T follicular helper cell (primary cell): Measurements from ENCODE around the gene TCTN3.
"Not testable (repeated sequence)": the region's sequence is repeated elsewhere in the genome, so short reads cannot be mapped to it uniquely, and the experiment has no call there.

Experiments used
- DNase-seq: peaks from one replicate; pipeline ENCODE4 v3.0.0-alpha.2; 2020; ENCODE audit warnings: low read depth

TCTN3 gene

DNA sequence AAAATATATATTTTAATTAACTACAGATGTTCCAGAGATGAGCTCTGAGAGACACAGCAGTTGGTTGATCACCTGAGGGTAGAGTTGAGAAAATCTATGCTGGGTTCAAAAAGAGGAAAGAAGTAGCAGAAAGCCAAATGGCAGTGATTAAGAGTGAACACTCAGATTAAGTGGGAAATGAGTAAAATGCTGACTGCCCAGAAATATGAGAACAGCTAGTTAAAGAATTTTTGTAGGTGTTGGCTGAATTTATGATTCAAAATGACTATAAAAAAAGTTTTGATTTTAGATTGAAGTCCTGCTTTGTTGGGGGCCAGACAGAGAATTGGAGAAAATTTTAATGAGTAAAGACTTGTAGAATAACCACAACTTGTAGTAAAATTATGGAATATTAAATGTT, 9.8 kb downstream of the TCTN3 start:
- no peak for DNase-seq

DNA sequence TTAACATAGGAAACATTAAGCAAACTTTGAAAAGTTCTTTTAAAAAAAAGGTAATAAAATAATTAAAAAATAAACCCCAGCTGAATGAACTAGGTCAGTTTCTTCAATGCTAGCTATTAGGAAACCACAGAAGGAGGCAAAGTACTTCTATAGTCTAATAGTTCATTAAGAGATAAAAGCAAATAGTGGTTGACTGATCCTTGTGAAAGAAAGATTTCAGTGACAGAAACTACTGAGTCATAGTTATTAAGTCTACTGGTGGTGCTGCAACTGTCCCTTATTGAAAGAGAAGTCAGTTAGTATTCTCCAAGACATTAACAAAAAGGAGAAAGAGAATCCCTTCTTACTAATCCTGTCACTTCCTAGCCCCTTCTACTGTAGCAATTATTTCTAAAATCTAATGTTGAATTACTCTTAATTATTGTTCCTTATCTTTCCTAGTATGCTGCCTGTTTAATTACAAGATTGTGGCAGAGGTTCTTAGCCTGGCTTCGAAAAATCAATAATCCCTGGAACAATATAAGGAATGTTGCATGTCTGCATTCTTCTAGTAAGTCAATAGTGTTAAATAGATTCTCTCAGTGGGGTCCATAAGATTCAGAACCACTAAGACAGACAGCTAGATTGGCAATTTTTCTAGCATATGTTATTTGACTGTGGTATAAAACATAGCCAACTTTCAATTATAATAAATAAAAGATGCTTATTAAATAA, 18.2 kb downstream of the TCTN3 start:
- no peak for DNase-seq

DNA sequence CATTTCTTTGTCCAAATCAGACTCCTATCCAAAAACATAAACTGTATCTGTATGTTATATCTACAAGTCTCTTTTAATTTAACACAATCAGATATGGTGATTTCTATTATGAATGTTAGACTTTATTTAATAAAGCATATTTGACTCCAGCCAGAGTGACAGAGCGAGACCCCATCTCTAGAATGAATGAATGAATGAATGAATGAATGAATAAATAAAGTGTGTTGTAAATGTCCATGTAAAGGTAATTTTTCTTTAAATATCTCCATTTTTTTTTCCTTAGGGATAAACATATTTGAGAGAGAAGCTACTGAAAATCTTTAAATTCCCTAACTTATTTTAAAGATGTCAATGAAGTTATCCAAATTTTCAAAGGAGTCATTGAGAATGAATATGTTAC, 19.1 kb downstream of the TCTN3 start:
- no peak for DNase-seq

DNA sequence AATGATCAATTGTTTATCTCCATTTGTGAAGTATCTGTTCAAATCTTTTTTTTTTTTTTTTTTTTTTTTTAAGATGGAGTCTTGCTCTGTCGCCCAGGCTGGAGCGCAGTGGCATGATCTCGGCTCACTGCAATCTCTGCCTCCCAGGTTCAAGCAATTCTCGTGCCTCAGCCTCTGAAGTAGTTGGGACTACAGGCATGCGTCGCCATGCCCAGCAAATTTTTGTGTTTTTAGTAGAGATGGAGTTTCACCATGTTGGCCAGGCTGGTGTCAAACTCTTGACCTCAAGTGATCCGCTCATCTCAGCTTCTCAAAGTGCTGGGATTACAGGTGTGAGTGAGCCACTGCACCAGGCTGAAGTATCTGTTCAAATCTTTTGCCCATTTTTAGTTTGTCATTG, 21.1 kb downstream of the TCTN3 start:
- DNase-seq: not testable (repeated sequence)

DNA sequence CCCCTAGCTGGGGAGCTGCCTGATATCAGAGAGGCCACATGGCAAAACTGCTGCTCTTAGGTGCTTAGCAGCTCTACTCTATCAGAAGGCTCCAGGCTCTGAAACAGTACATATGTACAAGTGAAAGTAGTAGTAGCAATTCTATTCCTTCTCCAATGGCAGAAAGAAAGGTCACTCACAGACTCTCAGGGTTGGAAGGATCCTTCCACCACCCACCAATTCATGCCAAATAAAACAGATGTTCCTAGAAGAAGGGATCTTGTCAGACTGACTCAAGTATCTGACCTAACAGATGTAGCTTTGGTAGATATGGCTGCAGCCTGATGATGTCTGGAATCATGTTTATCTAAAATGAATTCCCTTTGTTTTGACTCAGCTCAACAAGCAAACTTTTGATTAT, 29.2 kb downstream of the TCTN3 start:
- no peak for DNase-seq

DNA sequence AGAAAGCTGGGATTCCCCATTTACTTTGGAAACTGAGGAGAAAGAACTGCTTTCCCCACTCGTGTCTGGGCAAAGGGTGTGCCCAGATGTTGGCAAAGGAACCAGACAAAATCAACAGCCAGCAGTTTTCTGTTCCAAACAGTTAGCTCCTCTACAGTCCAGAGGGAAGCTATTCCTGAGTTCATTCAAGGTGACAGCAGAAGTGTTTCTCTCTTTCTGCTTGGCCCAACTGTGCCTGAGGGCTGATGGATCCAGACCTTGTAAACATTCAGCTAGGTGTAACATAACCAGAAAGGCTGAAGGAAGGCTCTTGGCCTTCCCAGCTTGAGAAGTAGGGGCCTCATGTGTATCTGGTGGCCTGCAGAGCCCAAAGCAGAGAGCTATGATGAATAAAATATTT, 30.2 kb downstream of the TCTN3 start:
- no peak for DNase-seq

DNA sequence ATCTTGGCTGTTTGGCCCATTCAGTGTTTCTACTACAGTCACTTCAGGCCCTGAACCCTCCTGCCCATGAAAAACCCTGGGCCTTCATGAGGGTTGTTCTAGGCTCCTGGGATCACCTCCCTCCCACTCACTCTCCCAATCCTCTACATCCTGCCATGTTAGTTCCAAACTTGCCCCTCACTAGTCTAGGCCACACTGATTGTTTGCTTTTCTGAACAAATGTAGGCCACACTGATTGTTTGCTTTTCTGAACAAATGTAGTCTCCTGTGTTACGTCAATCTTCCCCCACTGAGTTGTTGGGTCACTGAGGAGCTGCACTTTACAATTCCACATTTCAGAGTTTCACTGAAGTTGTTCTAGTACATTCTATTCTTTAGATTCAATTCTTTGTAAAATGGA, 31.9 kb downstream of the TCTN3 start:
- no peak for DNase-seq

DNA sequence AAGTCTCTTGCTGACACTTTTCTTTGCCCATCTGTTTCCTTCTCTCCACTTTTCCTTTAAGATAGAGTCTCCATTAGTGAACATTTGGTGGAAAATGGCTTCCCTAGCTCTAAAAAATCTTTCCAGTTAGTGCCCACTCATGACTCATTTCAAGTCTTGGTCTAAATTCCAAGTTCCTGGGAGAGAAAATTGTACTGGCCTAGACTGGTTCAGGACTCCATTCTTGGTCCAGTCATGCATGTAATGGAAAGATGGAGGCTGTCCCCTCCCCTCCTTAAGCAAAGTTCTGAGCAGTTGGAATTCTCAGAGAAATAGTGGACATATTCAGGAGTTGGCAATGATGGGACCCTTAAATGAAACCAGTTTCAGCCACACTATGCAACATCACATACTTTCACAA, 33.4 kb downstream of the TCTN3 start:
- DNase-seq: no peak

DNA sequence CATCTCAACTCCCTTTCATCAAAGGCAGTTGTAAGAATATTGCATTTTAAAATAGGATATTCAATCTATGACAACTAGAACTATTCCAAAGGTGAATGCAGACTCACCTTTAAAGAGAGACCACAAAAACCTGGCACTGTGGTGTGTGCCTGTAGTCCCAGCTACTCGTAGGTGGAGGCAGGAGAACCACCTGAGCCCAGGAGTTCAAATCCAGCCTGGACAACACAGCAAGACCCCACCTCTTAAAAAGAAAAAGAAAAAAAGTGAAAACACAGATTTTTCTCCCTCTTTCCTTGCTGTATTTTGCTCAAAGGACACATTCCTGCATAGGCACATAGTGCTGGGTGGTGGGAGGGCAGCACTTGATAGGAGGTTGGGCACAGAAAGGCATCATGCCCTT, 36.5 kb downstream of the TCTN3 start:
- DNase-seq: no peak

DNA sequence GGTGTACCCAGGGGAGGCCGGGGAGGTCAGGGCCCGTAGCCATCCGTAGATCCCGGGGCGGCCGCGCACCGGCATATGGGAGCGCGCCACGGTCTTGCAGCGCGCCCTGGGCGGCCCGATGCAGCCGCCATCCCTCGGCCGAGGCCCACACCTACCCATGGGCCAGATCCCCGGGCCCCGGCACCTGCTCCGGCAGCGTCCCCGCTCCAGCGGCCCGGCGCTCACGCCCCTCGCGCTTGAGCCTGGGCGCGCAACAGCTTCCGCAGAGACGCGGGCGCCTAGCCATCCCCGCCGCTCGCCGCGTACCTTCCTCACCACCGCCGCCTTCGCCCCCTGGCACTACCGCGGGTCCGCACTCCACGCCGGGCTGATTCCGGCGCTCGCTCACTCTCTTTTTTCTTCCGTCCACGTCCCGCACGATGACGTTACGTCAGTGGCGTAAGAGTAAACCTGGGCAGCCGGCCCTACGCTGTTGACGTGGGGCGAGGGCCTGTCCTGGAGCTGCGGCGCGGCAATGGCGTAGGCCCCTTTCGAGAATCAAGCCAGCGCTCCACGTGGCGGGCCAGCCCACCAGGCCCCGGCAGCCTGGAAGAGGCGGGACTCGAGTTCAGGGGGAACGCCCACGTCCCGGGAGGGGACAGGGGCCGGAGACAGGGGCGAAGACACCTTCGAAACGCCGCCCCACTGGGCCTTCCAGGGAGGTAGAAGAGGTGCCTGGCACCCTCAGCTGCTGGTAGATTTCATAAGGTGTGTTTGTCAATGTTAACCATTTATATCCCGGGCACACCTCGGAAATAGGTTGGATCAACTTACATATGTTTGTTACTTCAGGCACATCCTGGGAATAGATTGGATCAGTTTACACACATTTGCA, 37.2 kb downstream of the TCTN3 start, which contains the start of gene ALDH18A1:
ALDH18A1 (minus strand) TSS at position 421 of the 874 bp plus-strand sequence. CDS start 3,334 bp downstream, outside the sequence.
- peak; percentile 83 for DNase-seq

DNA sequence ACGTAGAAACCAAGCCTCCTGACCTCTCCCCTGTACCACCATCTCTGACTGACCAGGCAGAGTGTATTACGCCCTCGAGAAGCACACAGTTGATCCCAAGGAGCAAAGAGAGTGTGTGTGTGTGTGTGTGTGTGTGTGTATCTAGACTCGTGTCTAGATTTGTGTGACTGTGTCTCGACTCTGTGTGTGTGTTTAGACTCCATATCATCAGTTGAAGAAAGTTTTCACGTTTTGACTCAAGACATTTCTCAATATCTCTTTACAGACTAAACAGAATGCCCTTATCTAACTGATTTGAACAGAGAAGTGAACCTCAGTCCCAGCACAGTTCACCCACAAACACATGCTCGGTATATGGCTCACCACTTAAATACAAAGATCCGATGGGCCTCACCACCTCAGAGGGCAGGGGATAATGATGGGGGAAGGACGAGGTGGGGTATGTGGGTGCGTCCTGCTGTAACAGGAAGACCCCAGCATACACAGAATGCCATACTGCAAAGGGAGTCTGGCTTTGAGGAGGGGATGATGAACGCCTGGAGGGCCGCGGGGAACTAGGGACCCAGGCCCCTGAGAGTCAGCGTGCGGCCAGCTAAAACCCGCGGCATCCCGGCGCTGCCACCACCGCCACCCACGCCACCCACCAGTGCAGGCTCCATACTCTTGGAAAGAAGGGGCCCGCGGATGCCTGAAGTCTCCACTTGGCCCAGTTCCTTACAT, 38.0 kb downstream of the TCTN3 start:
- DNase-seq: no peak

DNA sequence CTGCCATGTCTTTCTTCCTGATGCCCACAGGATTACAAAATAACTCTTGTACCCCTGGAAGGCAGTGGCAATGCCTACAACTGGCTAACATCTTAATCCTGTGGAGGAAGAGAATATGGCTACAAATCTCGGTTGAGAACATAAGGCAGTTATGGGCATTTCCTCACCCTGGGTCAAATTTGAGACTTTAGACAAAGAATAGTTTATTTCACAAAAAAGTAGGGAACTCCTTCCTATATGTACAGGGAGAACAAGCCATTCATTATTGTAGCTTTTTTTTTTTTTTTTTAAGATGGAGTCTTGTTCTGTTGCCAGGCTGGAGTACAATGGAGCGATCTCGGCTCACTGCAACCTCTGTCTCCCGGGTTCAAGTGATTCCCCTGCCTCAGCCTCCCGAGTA, 39.8 kb downstream of the TCTN3 start:
- no peak for DNase-seq

DNA sequence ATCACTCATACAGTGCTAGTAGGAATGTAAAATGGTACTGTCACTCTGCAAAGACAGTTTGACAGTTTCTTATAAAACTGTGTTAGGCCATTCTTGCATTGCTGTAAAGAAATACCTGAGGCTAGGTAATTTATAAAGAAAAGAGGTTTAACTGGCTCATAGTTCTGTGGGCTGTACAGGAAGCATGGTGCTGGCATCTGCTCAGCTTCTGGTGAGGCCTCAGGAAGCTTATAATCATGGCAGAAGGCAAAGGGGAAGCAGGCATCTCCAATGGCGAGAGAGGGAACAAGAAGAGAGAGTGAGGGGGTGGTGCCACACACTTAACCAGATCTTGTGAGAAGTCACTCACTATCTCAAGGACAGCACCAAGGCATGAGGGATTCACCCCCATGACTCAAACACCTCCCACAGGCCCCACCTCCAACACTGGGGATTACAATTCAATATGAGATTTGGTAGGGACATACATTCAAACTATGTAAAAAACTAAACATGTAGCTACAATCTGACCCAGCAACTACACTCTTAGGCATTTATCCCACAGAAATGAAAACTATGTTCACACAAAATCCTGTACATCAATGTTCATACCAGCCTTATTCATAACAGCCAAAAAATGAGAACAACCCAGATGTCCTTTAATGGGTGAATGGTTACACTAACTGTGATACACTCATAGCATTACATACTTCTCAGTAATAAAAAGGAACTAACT, 42.2 kb downstream of the TCTN3 start:
- DNase-seq: no peak

DNA sequence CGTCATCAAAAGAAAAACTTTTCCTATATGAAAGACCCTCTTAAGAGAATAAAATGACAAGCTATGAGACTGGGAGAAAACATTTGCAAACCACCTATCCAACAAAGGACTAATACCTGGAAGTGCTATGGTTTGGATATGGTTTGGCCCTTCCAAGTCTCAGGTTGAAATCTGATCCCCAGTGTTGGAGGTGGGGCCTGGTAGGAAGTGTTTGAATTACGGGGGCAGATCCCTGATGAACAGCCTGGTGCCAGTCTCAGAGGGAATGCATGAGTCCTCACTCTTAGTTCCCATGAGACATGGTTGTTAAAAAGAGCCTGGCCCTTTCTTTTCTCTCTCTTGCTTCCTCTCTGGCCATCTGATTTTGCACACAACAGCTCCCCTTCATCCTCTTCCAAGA, 43.5 kb downstream of the TCTN3 start:
- DNase-seq: no peak

DNA sequence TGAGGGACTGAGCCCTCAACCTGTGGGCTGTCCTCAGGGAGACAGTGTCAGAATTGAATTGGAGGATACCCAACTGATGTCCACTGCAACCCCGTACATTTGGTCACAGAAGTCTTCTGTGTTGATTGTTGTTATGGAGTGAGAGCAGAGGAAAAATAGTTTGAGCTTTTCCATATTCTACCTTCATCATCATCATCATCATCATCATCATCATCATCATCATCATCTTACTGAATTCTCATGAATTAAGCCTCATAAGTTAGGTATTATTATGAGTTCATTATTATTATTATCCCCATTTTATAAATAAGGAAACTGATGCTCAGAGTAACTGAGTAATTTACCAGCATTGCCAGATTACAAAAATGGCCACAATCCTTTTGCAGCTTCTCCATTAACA, 45.6 kb downstream of the TCTN3 start:
- DNase-seq: no peak

DNA sequence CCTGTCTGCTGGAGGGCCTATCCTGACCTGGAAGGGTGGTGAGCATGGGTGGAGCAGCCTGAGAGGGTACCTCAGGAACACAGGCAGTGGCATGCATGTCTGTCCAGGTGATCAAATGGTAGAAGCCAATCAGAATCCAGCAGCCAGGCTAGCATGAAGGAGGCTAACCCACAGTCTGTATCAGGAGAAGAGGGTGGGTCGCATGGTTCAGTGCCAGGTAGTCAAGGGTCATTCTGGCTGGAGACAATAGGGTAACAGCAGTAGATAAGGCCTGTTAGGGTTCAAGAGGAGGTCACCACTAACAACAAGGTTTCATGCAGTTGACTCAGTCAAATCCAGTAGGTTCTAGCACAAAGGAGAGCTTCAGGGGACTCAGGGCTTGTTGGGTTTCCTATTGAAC, 47.6 kb downstream of the TCTN3 start:
- no peak for DNase-seq

DNA sequence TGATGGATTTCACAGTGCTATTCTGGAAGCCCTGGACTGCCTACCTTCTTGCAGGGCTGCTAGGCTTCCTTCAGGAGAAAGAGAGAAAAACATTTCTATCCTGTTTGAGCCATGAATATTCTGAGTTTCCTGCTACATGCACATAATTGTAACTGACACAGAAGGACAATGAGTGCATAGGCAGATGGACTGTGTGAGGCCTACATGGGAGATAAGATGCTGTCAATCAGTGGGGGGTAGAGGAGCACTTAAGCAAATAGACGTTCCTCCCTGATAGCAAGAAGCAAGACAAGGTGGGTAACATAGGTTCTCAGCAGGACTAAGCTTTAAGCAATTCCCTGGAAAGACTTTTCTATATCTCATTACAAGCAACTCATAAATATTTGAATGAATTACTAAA, 48.8 kb downstream of the TCTN3 start:
- no peak for DNase-seq

DNA sequence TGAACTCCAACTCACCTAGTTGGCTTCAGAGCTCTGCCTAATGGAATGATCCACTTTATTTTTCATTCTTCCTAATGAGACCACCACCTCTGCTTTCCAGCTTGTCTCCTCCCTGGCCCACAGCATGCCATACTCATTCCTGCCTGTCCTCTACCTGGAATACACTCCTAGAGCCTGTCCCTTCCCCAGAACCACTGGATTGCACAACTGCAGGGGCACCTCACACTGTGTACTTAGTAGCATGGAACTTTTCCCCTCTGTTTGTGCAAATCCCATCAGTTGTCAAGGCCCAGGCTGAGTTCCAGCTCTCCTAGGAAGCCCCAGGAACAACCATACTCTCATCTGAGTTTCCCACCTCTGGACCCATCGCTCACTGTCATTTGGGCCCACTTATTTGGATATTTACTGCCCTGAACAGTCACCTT, 52.8 kb downstream of the TCTN3 start:
- DNase-seq: no peak

DNA sequence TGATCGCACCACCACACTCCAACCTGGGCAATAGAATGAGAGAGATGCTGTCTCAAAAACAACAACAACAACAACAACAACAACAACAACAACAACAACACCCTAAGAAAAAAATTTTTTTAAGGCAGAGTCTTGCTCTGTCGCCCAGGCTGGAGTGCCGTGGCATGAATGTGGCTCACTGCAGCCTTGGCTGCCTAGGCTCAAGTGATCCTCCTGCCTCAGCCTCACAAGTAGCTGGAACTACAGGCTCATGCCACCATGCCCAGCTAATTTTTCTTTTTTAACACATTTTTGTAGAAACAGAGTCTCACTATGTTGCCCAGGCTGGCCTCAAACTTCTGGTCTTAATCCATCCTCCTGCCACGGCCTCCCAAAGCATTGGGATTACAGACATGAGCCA, 55.8 kb downstream of the TCTN3 start:
- DNase-seq: no peak

DNA sequence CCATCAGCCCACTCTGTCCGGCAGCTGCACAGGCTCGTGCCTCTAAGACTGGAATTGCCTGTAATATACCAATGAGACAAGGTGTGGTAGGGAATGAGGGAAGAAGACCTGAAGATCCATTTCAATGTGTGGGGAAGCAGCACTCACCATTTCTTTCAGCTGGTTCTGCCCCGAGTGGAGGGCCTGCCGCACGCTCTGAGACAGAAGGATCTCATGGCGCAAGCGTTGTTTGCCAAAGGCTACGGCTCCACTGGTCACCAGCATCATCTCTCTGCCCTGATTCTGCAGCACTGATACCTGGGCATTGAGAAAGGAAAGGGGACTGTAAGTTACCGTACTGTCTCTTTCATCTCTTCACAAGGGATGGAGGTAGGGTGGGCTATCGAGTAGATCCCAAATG, 56.6 kb downstream of the TCTN3 start:
- no peak for DNase-seq

DNA sequence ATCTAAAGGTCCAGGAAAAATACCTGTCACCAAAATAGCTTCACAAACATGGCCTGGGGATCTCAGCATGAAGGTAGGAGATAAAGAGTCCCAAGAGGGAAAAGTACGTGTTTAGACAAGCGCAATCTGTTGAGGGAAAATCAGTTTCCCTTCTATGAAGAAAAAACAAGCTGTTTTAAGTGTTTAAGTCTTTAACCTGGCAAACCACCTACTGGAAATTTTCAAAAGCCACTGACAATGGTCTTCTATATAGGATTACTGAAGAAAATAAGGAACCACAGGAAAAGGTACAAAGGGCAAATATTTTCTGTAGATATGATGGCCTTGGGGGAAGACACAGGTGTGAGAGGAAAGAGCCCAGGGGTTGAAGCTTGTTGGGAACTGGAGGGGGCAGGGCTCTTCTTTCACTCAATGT, 58.4 kb downstream of the TCTN3 start:
- DNase-seq: no peak

DNA sequence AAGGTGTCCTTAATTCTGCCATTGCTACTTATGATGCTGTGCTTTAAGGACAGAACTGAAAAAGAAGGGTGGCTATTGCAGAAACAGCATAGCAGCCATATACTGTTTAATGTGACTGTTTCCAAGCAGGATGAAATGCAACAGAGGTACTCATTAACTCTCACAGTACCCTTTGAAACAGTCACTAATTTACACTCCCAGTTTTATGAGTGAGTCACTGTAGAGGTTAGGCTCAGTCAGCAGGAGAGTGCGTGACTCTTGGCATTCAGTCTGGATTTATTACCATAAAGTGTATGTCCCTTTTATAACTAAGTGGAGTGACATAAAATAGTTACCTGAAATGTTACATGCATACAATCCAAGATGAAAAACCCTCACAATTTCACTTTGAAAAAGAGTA, 64.9 kb downstream of the TCTN3 start:
- DNase-seq: no peak
